Transverse colon (tissue), 4 donors: ENCODE measurements around the gene KRTAP10-2. TPM values are rescaled to one million over a fixed set of nuclear protein-coding genes. Genes with fewer than 3 reads are reported as not detected.

ENCODE experiments used
- DNase-seq: peaks from one replicate; pipeline ENCODE4 v3.0.0-alpha.2; 2019
- H3K27ac ChIP-seq, 4 donors: fragments of 200-600 bp; sonication (generic); 2 replicates each; pipeline ENCODE4 v1.5.1; 2016 to 2018; ENCODE audit warnings: inconsistent platforms in 4 of 4
- H3K27me3 ChIP-seq: fragments of 200-600 bp; sonication (generic); 2 replicates; pipeline ENCODE4 v1.5.1; 2017; ENCODE audit warnings: inconsistent platforms
- H3K36me3 ChIP-seq, 4 donors: fragments of 200-600 bp; sonication (generic); 2 replicates each; pipeline ENCODE4 v1.5.1; 2017 to 2019; ENCODE audit warnings: inconsistent platforms in 4 of 4
- H3K4me1 ChIP-seq, 4 donors: fragments of 200-600 bp; sonication (generic); 2 replicates each; pipeline ENCODE4 v1.5.1; 2017 to 2020; ENCODE audit warnings: inconsistent platforms in 4 of 4
- H3K4me3 ChIP-seq, 4 donors: fragments of 200-600 bp; sonication (generic); 1 replicate in 1 of 4; 2 replicates in 3 of 4; pipeline versions ENCODE4 v1.5.1 to v1.6.1; 2017 to 2019; ENCODE audit warnings: inconsistent platforms in 4 of 4
- H3K9me3 ChIP-seq, 2 donors: fragments of 200-600 bp; sonication (generic); 2 replicates each; pipeline ENCODE4 v1.5.1; 2017 to 2019; ENCODE audit warnings: inconsistent platforms in 2 of 2
- CTCF ChIP-seq, 5 experiments: fragments of 200-600 bp in 3 of 5; fragments of 450-650 bp in 2 of 5; sonication (generic) in 3 of 5; IDR thresholded peaks; 1 replicate in 2 of 5; 2 replicates in 3 of 5; pipeline ENCODE4 v1.5.1; 2016 to 2017; ENCODE audit warnings: antibody characterized with exemption in 5 of 5, inconsistent platforms in 3 of 5, mild to moderate bottlenecking in 2 of 5, moderate library complexity in 1 of 5
- EP300 ChIP-seq: sonication (generic); formaldehyde crosslinking; IDR thresholded peaks from one replicate; pipeline ENCODE4 v1.6.1; 2017; ENCODE audit warnings: antibody characterized with exemption, low read depth
- POLR2A ChIP-seq: fragments of 450-650 bp; IDR thresholded peaks from one replicate; pipeline ENCODE4 v1.6.1; 2016; ENCODE audit warnings: antibody characterized with exemption, mild to moderate bottlenecking, moderate library complexity
- POLR2AphosphoS5 ChIP-seq, 3 donors: sonication (generic); formaldehyde crosslinking; IDR thresholded peaks; one replicate each; pipeline ENCODE4 v1.6.1; 2016; ENCODE audit warnings: antibody characterized with exemption in 3 of 3
- WGBS, 2 donors: methylation state at CpG; one replicate each; pipeline ENCODE4 v1.1.5; 2018; ENCODE audit warnings: low coverage in 1 of 2; 5-methylcytosine and 5-hydroxymethylcytosine counted together
- in situ Hi-C, 4 donors: fragments of 200-750 bp; cut with MboI; loops; one replicate each; pipeline versions ENCODE4 v1.15.0 to v1.15.1; 2017; ENCODE audit warnings: low sequenced_read_pairs in 3 of 4, low pct_ligation_motif_present in 1 of 4, low pct_unique_long_range_greater_than_20kb in 1 of 4
- intact Hi-C: fragments of 100-400 bp; cut with DNase I; formaldehyde crosslinking; loops from one replicate; pipeline ENCODE4 v1.15.1; 2023; ENCODE audit warnings: low total_unique reads
- total RNA-seq, 4 donors: library from RNA; depleted of rRNA; stranded (reverse); fragments of >200 nt; gene quantifications; one replicate each; pipeline ENCODE4 v1.1.0, GENCODE V29; 2016

Gene KRTAP10-2
- total RNA-seq, 4 donors from 2014 or later = not detected

GRCh38 chr21:44533891-44534627, 17.2 kb downstream of the KRTAP10-2 start:
- no peaks in the 10 kb centered on the region for H3K9me3 ChIP-seq
- DNase-seq = peak; percentile 4
- in situ Hi-C loops = no loop called here
- no peaks in the 10 kb centered on the region for H3K36me3 ChIP-seq
- H3K4me3 ChIP-seq = no peak overlapping the region
- no peak overlapping the region for H3K27ac ChIP-seq
- TF ChIP-seq EP300 = no peak
- no peak for TF ChIP-seq CTCF (IDR thresholded peaks at IDR 0.05)
- TF ChIP-seq POLR2AphosphoS5 (IDR thresholded peaks at IDR 0.05) = no peak
- TF ChIP-seq POLR2A = no peak
- H3K27me3 ChIP-seq = peaks cover 5% of the 10 kb centered on the region
- no peaks in the 10 kb centered on the region for H3K4me1 ChIP-seq
- WGBS, 2 donors = 92% methylated on average over 16 of the region's 21 CpGs; no CpG with 5 or more reads in 1 of the 2 donors
- intact Hi-C loops = no loop called here

GRCh38 chr21:44533121-44533890, 18.0 kb downstream of the KRTAP10-2 start:
- peak; percentile 4 for DNase-seq
- intact Hi-C loops = no loop called here
- Histone ChIP-seq H3K27me3 (no peaks in the 10 kb centered on the region), H3K4me3 (no peak overlapping the region), H3K9me3 (no peaks in the 10 kb centered on the region), H3K36me3 (no peaks in the 10 kb centered on the region), H3K27ac (no peak overlapping the region), H3K4me1 (no peaks in the 10 kb centered on the region)
- WGBS, 2 donors = 90% methylated on average over 37 of the region's 37 CpGs; no CpG with 5 or more reads in 1 of the 2 donors
- in situ Hi-C loops = no loop called here
- TF ChIP-seq POLR2AphosphoS5 (IDR thresholded peaks at IDR 0.05) (no peak), CTCF (IDR thresholded peaks at IDR 0.05) (no peak), POLR2A (no peak), EP300 (no peak)

- H3K27ac ChIP-seq = no peak overlapping the region
- no peaks in the 10 kb centered on the region for H3K36me3 ChIP-seq
- no peak overlapping the region for H3K4me3 ChIP-seq
- no peaks in the 10 kb centered on the region for H3K27me3 ChIP-seq
- 89 to 100% methylated on average over 1 to 16 of the region's 16 CpGs for WGBS, 2 donors
- DNase-seq = peak; percentile 4
- no peak for TF ChIP-seq CTCF (IDR thresholded peaks at IDR 0.05)
- TF ChIP-seq POLR2AphosphoS5 (IDR thresholded peaks at IDR 0.05) = no peak
- TF ChIP-seq POLR2A = no peak
- no peak for TF ChIP-seq EP300
- intact Hi-C loops (no loop called here), in situ Hi-C loops (no loop called here)
- no peaks in the 10 kb centered on the region for H3K4me1 ChIP-seq
- H3K9me3 ChIP-seq = no peaks in the 10 kb centered on the region
Measured at GRCh38 chr21:44532712-44533111, 18.6 kb downstream of the KRTAP10-2 start.
